Measurements from ENCODE around the gene NRG3.

NRG3 gene

GRCh38 chr10:83023662-83024061, 1148.7 kb downstream of the NRG3 start:
- in situ Hi-C loops (cut with HindIII; ENCODE audit: low sequenced_read_pairs): no loop called here

All from endothelial cell of hepatic sinusoid (primary cell).